Measurements from ENCODE around the gene LSM10. TPM values are rescaled to one million over a fixed set of nuclear protein-coding genes. Genes with fewer than 3 reads are reported as not detected.
A peak's percentile ranks its signal among the peaks of the same experiment; 100 is the strongest.

Gene LSM10
- total and polyA plus RNA-seq, 9 of the 15 experiments (the other 6 are each of a cell fraction or from before 2014, with no cell fraction given): 13.2 to 146 (median 68.9) TPM

DNA sequence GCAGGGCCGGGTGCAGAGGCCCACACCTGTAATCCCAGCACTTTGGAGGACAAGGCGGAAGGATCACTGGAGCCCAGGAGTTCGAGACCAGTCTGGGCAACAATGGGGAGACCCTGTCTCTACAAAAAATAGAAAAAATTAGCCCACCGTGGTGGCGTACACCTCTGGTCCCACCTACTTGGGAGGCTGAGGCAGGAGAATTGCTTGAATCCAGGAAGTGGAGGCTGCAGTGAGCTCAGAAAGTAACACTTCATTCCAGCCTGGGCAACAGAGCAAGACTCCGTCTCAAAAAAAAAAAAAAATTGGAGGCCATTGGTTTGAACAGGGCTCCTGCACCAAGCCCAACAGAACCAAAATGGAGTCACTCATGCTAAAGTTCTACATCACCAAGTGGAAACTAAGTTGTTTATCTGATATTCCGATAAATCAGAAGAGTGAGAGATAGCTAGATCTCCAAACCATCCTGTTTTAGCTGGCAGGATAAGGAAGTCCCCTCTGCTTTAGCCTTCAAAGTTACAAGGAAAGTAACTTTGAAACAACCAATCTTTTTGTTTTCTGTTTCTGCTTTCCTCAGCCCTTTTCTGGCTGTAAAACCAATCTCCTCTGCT lies 766 bp upstream of the LSM10 start (continued):
- TF ChIP-seq KLF13 (tag; IDR thresholded peaks at IDR 0.05; ENCODE audit: borderline replicate concordance, low read depth) (peak; percentile 90), MEF2D (tag; conservative IDR thresholded peaks at IDR 0.05; ENCODE audit: low read depth) (peak; percentile 95), ZNF175 (CRISPR knock-in tag; IDR thresholded peaks at IDR 0.05; ENCODE audit: low read depth) (peak; percentile 98), NR4A1 (CRISPR knock-in tag; IDR thresholded peaks at IDR 0.05) (peak; percentile 41; the same call in 1 of the 2 replicates), NR4A1 (tag; IDR thresholded peaks at IDR 0.05) (peak; percentile 98), STAT5B (CRISPR knock-in tag; IDR thresholded peaks at IDR 0.05) (peak; percentile 76), PCBP1 (IDR thresholded peaks at IDR 0.05; ENCODE audit: low read depth, low read length, poor library complexity, severe bottlenecking) (peak; percentile 8), ZNF668 (CRISPR knock-in tag; IDR thresholded peaks at IDR 0.05) (peak; percentile 94), YY1 (IDR thresholded peaks at IDR 0.05; ENCODE audit: borderline replicate concordance in 1 of 3, control insufficient read depth in 1 of 3, extremely low read depth in 1 of 3, insufficient read depth in 3 of 3, insufficient read length in 1 of 3, insufficient replicate concordance in 2 of 3, low read depth in 1 of 3, low read length in 2 of 3) (no peak), TCFL5 (CRISPR knock-in tag; conservative IDR thresholded peaks at IDR 0.05) (peak; percentile 85), MAFG (tag; conservative IDR thresholded peaks at IDR 0.05) (peak; percentile 43; the same call in 1 of the 2 replicates), RBM14 (IDR thresholded peaks at IDR 0.05; ENCODE audit: borderline replicate concordance, insufficient read depth, low read depth, low read length) (no peak), OTX1 (CRISPR knock-in tag; IDR thresholded peaks at IDR 0.05) (0 out of 2 replicates have a peak, but pooled peaks have one; percentile 16), TAF7 (tag; IDR thresholded peaks at IDR 0.05) (peak; percentile 88), SETDB1 (IDR thresholded peaks at IDR 0.05; ENCODE audit: low read length) (no peak), E2F3 (CRISPR knock-in tag; IDR thresholded peaks at IDR 0.05) (peak; percentile 70; the same call in 1 of the 2 replicates), MYC (IDR thresholded peaks at IDR 0.05; ENCODE audit: low read depth, low read length) (no peak), MYC (CRISPR knock-in tag; IDR thresholded peaks at IDR 0.05; ENCODE audit: borderline replicate concordance, low read depth) (0 out of 2 replicates have a peak, but pooled peaks have one; percentile 70), THRB (CRISPR knock-in tag; conservative IDR thresholded peaks at IDR 0.05) (0 out of 2 replicates have a peak, but pooled peaks have one; percentile 42), GMEB1 (CRISPR knock-in tag; IDR thresholded peaks at IDR 0.05) (peak; percentile 44)
- TF ChIP-seq, protein P1, sequence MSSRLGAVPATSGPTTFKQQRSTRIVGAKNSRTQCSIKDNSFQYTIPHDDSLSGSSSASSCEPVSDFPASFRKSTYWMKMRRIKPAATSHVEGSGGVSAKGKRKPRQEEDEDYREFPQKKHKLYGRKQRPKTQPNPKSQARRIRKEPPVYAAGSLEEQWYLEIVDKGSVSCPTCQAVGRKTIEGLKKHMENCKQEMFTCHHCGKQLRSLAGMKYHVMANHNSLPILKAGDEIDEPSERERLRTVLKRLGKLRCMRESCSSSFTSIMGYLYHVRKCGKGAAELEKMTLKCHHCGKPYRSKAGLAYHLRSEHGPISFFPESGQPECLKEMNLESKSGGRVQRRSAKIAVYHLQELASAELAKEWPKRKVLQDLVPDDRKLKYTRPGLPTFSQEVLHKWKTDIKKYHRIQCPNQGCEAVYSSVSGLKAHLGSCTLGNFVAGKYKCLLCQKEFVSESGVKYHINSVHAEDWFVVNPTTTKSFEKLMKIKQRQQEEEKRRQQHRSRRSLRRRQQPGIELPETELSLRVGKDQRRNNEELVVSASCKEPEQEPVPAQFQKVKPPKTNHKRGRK (tag; IDR thresholded peaks at IDR 0.05): no peak
- TF ChIP-seq, protein P2, sequence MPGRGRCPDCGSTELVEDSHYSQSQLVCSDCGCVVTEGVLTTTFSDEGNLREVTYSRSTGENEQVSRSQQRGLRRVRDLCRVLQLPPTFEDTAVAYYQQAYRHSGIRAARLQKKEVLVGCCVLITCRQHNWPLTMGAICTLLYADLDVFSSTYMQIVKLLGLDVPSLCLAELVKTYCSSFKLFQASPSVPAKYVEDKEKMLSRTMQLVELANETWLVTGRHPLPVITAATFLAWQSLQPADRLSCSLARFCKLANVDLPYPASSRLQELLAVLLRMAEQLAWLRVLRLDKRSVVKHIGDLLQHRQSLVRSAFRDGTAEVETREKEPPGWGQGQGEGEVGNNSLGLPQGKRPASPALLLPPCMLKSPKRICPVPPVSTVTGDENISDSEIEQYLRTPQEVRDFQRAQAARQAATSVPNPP (IDR thresholded peaks at IDR 0.05; ENCODE audit: borderline replicate concordance, insufficient read depth, insufficient read length): no peak

Data from K562 (cell line).